ENCODE measurements around the gene PNPLA8. TPM values are rescaled to one million over a fixed set of nuclear protein-coding genes. Genes with fewer than 3 reads are reported as not detected.
"Not testable (repeated sequence)": the region's sequence is repeated elsewhere in the genome, so short reads cannot be mapped to it uniquely, and the experiment has no call there.

Gene PNPLA8
- total RNA-seq, 1 donor from 2014 or later, result 18.0 TPM

GRCh38 chr7:108511939-108512338, 14.0 kb downstream of the PNPLA8 start:
- no peak overlapping the region for H3K4me3 Mint-ChIP-seq
- H3K9me3 Mint-ChIP-seq, result peaks cover 16% of the 10 kb centered on the region
- H3K27me3 Mint-ChIP-seq (ENCODE audit: low read depth), result no peaks in the 10 kb centered on the region
- TF ChIP-seq, protein P1, sequence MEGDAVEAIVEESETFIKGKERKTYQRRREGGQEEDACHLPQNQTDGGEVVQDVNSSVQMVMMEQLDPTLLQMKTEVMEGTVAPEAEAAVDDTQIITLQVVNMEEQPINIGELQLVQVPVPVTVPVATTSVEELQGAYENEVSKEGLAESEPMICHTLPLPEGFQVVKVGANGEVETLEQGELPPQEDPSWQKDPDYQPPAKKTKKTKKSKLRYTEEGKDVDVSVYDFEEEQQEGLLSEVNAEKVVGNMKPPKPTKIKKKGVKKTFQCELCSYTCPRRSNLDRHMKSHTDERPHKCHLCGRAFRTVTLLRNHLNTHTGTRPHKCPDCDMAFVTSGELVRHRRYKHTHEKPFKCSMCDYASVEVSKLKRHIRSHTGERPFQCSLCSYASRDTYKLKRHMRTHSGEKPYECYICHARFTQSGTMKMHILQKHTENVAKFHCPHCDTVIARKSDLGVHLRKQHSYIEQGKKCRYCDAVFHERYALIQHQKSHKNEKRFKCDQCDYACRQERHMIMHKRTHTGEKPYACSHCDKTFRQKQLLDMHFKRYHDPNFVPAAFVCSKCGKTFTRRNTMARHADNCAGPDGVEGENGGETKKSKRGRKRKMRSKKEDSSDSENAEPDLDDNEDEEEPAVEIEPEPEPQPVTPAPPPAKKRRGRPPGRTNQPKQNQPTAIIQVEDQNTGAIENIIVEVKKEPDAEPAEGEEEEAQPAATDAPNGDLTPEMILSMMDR (IDR thresholded peaks at IDR 0.05; ENCODE audit: unreplicated experiment), result no peak
- no peak overlapping the region for H3K27ac Mint-ChIP-seq
- H3K36me3 Mint-ChIP-seq, result peaks cover 32% of the 10 kb centered on the region
- no peaks in the 10 kb centered on the region for H3K4me1 Mint-ChIP-seq
- no peak for DNase-seq (ENCODE audit: low spot score in 2 of 2, unreplicated experiment in 2 of 2)

GRCh38 chr7:108504576-108504975, 21.4 kb downstream of the PNPLA8 start:
- H3K9me3 Mint-ChIP-seq, H3K4me1 Mint-ChIP-seq: not testable (repeated sequence)

GRCh38 chr7:108503112-108504026, 22.6 kb downstream of the PNPLA8 start:
- no peak overlapping the region for H3K27ac Mint-ChIP-seq
- H3K4me1 Mint-ChIP-seq, result no peaks in the 10 kb centered on the region
- TF ChIP-seq, protein P1 (IDR thresholded peaks at IDR 0.05; ENCODE audit: unreplicated experiment), result no peak
- no peaks in the 10 kb centered on the region for H3K9me3 Mint-ChIP-seq
- no peaks in the 10 kb centered on the region for H3K27me3 Mint-ChIP-seq (ENCODE audit: low read depth)
- H3K4me3 Mint-ChIP-seq, result no peak overlapping the region
- DNase-seq (ENCODE audit: low spot score in 2 of 2, unreplicated experiment in 2 of 2), result no peak
- H3K36me3 Mint-ChIP-seq, result peaks cover 16% of the 10 kb centered on the region

More at GRCh38 chr7:108504576-108504975, 21.4 kb downstream of the PNPLA8 start:
- H3K36me3 Mint-ChIP-seq, result peaks cover 16% of the 10 kb centered on the region
- not testable (repeated sequence) for H3K27me3 Mint-ChIP-seq (ENCODE audit: low read depth); H3K4me3 Mint-ChIP-seq; H3K27ac Mint-ChIP-seq; DNase-seq (ENCODE audit: low spot score in 2 of 2, unreplicated experiment in 2 of 2)

GRCh38 chr7:108499566-108499965, 26.4 kb downstream of the PNPLA8 start:
- Mint-ChIP-seq H3K4me3 (no peak overlapping the region), H3K4me1 (no peaks in the 10 kb centered on the region), H3K36me3 (peaks cover 10% of the 10 kb centered on the region), H3K27me3 (ENCODE audit: low read depth) (no peaks in the 10 kb centered on the region), H3K9me3 (no peaks in the 10 kb centered on the region), H3K27ac (no peak overlapping the region)
- TF ChIP-seq, protein P1 (IDR thresholded peaks at IDR 0.05; ENCODE audit: unreplicated experiment), result no peak
- no peak for DNase-seq (ENCODE audit: low spot score in 2 of 2, unreplicated experiment in 2 of 2)

- DNase-seq (ENCODE audit: low spot score in 2 of 2, unreplicated experiment in 2 of 2), result no peak
- no peak overlapping the region for H3K4me3 Mint-ChIP-seq
- no peaks in the 10 kb centered on the region for H3K4me1 Mint-ChIP-seq
- peaks cover 11% of the 10 kb centered on the region for H3K36me3 Mint-ChIP-seq
- no peaks in the 10 kb centered on the region for H3K27me3 Mint-ChIP-seq (ENCODE audit: low read depth)
- TF ChIP-seq, protein P1 (IDR thresholded peaks at IDR 0.05; ENCODE audit: unreplicated experiment), result no peak
- no peak overlapping the region for H3K27ac Mint-ChIP-seq
- H3K9me3 Mint-ChIP-seq, result no peaks in the 10 kb centered on the region
These were observed 27.5 kb downstream of the PNPLA8 start for GRCh38 chr7:108498481-108498880.

GRCh38 chr7:108497082-108497725, 28.7 kb downstream of the PNPLA8 start:
- H3K4me1 Mint-ChIP-seq, result no peaks in the 10 kb centered on the region
- no peak overlapping the region for H3K4me3 Mint-ChIP-seq
- no peak for DNase-seq (ENCODE audit: low spot score in 2 of 2, unreplicated experiment in 2 of 2)
- H3K27ac Mint-ChIP-seq, result no peak overlapping the region
- H3K27me3 Mint-ChIP-seq (ENCODE audit: low read depth), result no peaks in the 10 kb centered on the region
- H3K9me3 Mint-ChIP-seq, result no peaks in the 10 kb centered on the region
- H3K36me3 Mint-ChIP-seq, result peaks cover 13% of the 10 kb centered on the region
- TF ChIP-seq, protein P1 (IDR thresholded peaks at IDR 0.05; ENCODE audit: unreplicated experiment), result peak; percentile 80
